Glutamatergic neuron (in vitro differentiated cells): ENCODE data around the gene PGM2. TPM values are rescaled to one million over a fixed set of nuclear protein-coding genes. Genes with fewer than 3 reads are reported as not detected.

Source experiments
- DNase-seq: peaks from one replicate; pipeline ENCODE4 v3.0.0; 2022
- H3K27ac Mint-ChIP-seq: one replicate; pipeline ENCODE4 v1.8.0; 2020; ENCODE audit warnings: mild to moderate bottlenecking, mixed read lengths, inconsistent platforms; ENCODE audit not compliant: unreplicated experiment
- H3K27me3 Mint-ChIP-seq: one replicate; pipeline ENCODE4 v1.8.0; 2020; ENCODE audit warnings: mild to moderate bottlenecking, moderate library complexity, mixed read lengths, inconsistent platforms; ENCODE audit not compliant: unreplicated experiment
- H3K36me3 Mint-ChIP-seq: one replicate; pipeline ENCODE4 v1.8.0; 2020; ENCODE audit warnings: mild to moderate bottlenecking, mixed read lengths, inconsistent platforms; ENCODE audit not compliant: unreplicated experiment
- H3K4me1 Mint-ChIP-seq: one replicate; pipeline ENCODE4 v1.8.0; 2020; ENCODE audit warnings: mild to moderate bottlenecking, low read depth, mixed read lengths, inconsistent platforms; ENCODE audit not compliant: unreplicated experiment
- H3K4me3 Mint-ChIP-seq: one replicate; pipeline ENCODE4 v1.8.0; 2020; ENCODE audit warnings: mild to moderate bottlenecking, mixed read lengths, inconsistent platforms; ENCODE audit not compliant: unreplicated experiment
- H3K9me3 Mint-ChIP-seq: one replicate; pipeline ENCODE4 v1.8.0; 2020; ENCODE audit warnings: mild to moderate bottlenecking, moderate library complexity, mixed read lengths, inconsistent platforms; ENCODE audit not compliant: unreplicated experiment
- CTCF ChIP-seq: fragments of 200-600 bp; sonication (generic); IDR thresholded peaks from one replicate; pipeline ENCODE4 v1.5.0; 2021; ENCODE audit not compliant: partially characterized antibody, unreplicated experiment
- total RNA-seq: library from RNA; stranded (reverse); fragmentation: NEBNext Ultra II Directional; extraction: Animal tissue kit (Norgen Biotek cat#: 25700); gene quantifications from one replicate; pipeline ENCODE4 v1.2.1, GENCODE V29; 2021; ENCODE audit not compliant: unreplicated experiment

PGM2 gene
- total RNA-seq, 1 donor from 2014 or later, result 8.8 TPM

GRCh38 chr4:37865450-37865849 is 39.0 kb downstream of the PGM2 start:
- Mint-ChIP-seq H3K9me3 (no peaks in the 10 kb centered on the region), H3K27me3 (no peaks in the 10 kb centered on the region), H3K4me3 (no peak overlapping the region), H3K4me1 (no peaks in the 10 kb centered on the region), H3K36me3 (peaks cover 6% of the 10 kb centered on the region), H3K27ac (no peak overlapping the region)
- DNase-seq, result no peak
- TF ChIP-seq CTCF, result no peak

GRCh38 chr4:37867102-37867501 is 40.6 kb downstream of the PGM2 start:
- Mint-ChIP-seq H3K9me3 (no peaks in the 10 kb centered on the region), H3K27ac (no peak overlapping the region), H3K4me1 (no peaks in the 10 kb centered on the region), H3K4me3 (no peak overlapping the region), H3K36me3 (peaks cover 6% of the 10 kb centered on the region), H3K27me3 (peaks cover 1% of the 10 kb centered on the region)
- DNase-seq, result no peak
- no peak for TF ChIP-seq CTCF

- H3K27me3 Mint-ChIP-seq, result peaks cover 1% of the 10 kb centered on the region
- no peak for TF ChIP-seq CTCF
- H3K36me3 Mint-ChIP-seq, result peaks cover 6% of the 10 kb centered on the region
- DNase-seq, result no peak
- no peaks in the 10 kb centered on the region for H3K9me3 Mint-ChIP-seq
- H3K4me3 Mint-ChIP-seq, result no peak overlapping the region
- no peaks in the 10 kb centered on the region for H3K4me1 Mint-ChIP-seq
- H3K27ac Mint-ChIP-seq, result no peak overlapping the region
These were observed 41.8 kb downstream of the PGM2 start for GRCh38 chr4:37868238-37868637.

GRCh38 chr4:37872310-37872988 is 46.0 kb downstream of the PGM2 start:
- Mint-ChIP-seq H3K9me3 (no peaks in the 10 kb centered on the region), H3K27me3 (peaks cover 1% of the 10 kb centered on the region), H3K36me3 (peaks cover 6% of the 10 kb centered on the region), H3K4me3 (no peak overlapping the region), H3K4me1 (no peaks in the 10 kb centered on the region), H3K27ac (no peak overlapping the region)
- no peak for TF ChIP-seq CTCF
- no peak for DNase-seq

- TF ChIP-seq CTCF, result no peak
- no peaks in the 10 kb centered on the region for H3K36me3 Mint-ChIP-seq
- peaks cover 1% of the 10 kb centered on the region for H3K27me3 Mint-ChIP-seq
- no peaks in the 10 kb centered on the region for H3K4me1 Mint-ChIP-seq
- no peak for DNase-seq
- H3K4me3 Mint-ChIP-seq, result no peak overlapping the region
- H3K27ac Mint-ChIP-seq, result no peak overlapping the region
- H3K9me3 Mint-ChIP-seq, result no peaks in the 10 kb centered on the region
These were observed 46.9 kb downstream of the PGM2 start for GRCh38 chr4:37873386-37873785.
